DND-41 (cell line): ENCODE results near the gene RCCD1.
A peak's percentile ranks its signal among the peaks of the same experiment; 100 is the strongest.

Source experiments
- CTCF ChIP-seq: IDR thresholded peaks from 2 replicates; pipeline ENCODE4 v1.5.1; 2012; ENCODE audit warnings: borderline replicate concordance, low read length, moderate library complexity, mild to moderate bottlenecking; ENCODE audit not compliant: poor library complexity, severe bottlenecking; ENCODE audit errors: extremely low read depth
- EZH2 ChIP-seq: IDR thresholded peaks from 3 replicates; pipeline ENCODE4 v1.6.1; 2012; ENCODE audit warnings: borderline replicate concordance, low read depth, mild to moderate bottlenecking, moderate library complexity, low read length, inconsistent platforms; ENCODE audit not compliant: severe bottlenecking

DNA sequence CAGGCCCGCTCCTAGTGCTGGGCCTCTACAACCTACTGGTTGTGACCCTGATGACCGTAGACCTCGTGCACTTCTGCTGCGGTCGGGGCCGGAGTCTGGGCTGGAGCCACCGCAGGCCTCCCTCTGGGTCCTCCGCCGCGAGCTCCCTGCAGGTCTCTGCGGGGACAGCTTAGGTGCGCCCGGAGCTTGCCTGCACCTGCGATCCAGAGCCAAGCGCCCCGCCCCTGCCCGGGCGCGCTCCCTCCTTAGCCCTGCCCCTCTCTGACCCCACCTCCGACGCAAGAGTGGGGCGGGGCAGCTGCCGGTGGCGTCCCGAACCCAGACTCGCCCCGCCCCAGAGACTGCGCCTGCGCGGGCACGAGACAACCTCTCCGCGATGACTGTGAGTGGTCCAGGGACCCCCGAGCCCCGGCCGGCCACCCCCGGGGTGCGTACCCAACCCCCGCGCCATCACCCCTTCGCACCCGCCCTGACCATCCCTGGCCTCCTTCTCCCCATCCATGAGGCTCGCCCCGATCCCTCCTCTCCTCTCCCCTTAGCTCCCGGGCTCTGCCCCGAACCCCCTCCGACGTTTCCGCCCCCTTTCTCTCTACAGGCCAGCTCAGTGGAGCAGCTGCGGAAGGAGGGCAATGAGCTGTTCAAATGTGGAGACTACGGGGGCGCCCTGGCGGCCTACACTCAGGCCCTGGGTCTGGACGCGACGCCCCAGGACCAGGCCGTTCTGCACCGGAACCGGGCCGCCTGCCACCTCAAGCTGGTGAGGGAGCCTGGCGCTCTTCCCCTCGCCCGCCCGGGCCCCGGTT, 19.5 kb upstream of the RCCD1 start, which contains the start of gene UNC45A:
- TF ChIP-seq CTCF: peak; percentile 27
- TF ChIP-seq EZH2: no peak
